PC-3 (cell line): ENCODE measurements around the gene ALG12.

ENCODE experiments used
- CTCF ChIP-seq: fragments of 300-600 bp; sonication (generic); conservative IDR thresholded peaks from 2 replicates; pipeline ENCODE4 v1.5.1; 2017; ENCODE audit warnings: antibody characterized with exemption, low read depth, mild to moderate bottlenecking, low read length
- EZH2 ChIP-seq: fragments of 300-600 bp; sonication (generic); IDR thresholded peaks from one replicate; pipeline ENCODE4 v1.6.1; 2017; ENCODE audit warnings: antibody characterized with exemption, mild to moderate bottlenecking, low read length; ENCODE audit not compliant: unreplicated experiment
- EZH2phosphoT487 ChIP-seq: fragments of 300-600 bp; sonication (generic); IDR thresholded peaks from 2 replicates; pipeline ENCODE4 v1.6.1; 2018; ENCODE audit warnings: mild to moderate bottlenecking, antibody characterized with exemption, low read length, borderline replicate concordance

- no peak for TF ChIP-seq CTCF
- TF ChIP-seq EZH2: no peak
- no peak for TF ChIP-seq EZH2phosphoT487
These were observed 48.2 kb downstream of the ALG12 start for GRCh38 chr22:49869845-49870712.
